ENCODE data around the gene IARS2.
A peak's percentile ranks its signal among the peaks of the same experiment; 100 is the strongest.
"Not testable (repeated sequence)": the region's sequence is repeated elsewhere in the genome, so short reads cannot be mapped to it uniquely, and the experiment has no call there.

IARS2 gene

GRCh38 chr1:220093361-220094015 is 444 bp upstream of the IARS2 start:
- Histone ChIP-seq H3K4me1 (peaks cover 0 to 18% (median 11%) of the 10 kb centered on the region in 4 donors), H3K4me3 (peak overlapping the region; percentile 72 to 87), H3K36me3 (peaks cover 13 to 20% (median 19%) of the 10 kb centered on the region in 3 donors), H3K27me3 (no peaks in the 10 kb centered on the region), H3K9me3 (no peaks in the 10 kb centered on the region), H3K27ac (peak overlapping the region; percentile 83 to 89)
- DNase-seq = no peak
- intact Hi-C loops (cut with DNase I; ENCODE audit: low total_unique reads) = loop anchor here (5.0 kb wide), 1 partner anchor 46 kb away; the partner anchor contains the start of gene EPRS1
- no peak for TF ChIP-seq CTCF (IDR thresholded peaks at IDR 0.05)

- peaks cover 56 to 79% (median 64%) of the 10 kb centered on the region in 3 donors for H3K36me3 ChIP-seq
- intact Hi-C loops (cut with DNase I; ENCODE audit: low total_unique reads) = no loop called here
- no peak overlapping the region for H3K27ac ChIP-seq
Measured at GRCh38 chr1:220099826-220100225, 5.9 kb downstream of the IARS2 start.

GRCh38 chr1:220110473-220110872 is 16.5 kb downstream of the IARS2 start:
- peaks cover 69 to 88% (median 70%) of the 10 kb centered on the region in 3 donors for H3K36me3 ChIP-seq
- DNase-seq; H3K9me3 ChIP-seq; H3K27me3 ChIP-seq; H3K27ac ChIP-seq; intact Hi-C loops (cut with DNase I; ENCODE audit: low total_unique reads); H3K4me3 ChIP-seq; H3K4me1 ChIP-seq: not testable (repeated sequence)

More at GRCh38 chr1:220099826-220100225, 5.9 kb downstream of the IARS2 start:
- H3K4me1 ChIP-seq = peaks cover 0 to 13% (median 10%) of the 10 kb centered on the region in 4 donors
- H3K9me3 ChIP-seq = no peaks in the 10 kb centered on the region
- DNase-seq = no peak
- H3K4me3 ChIP-seq = no peak overlapping the region
- no peak for TF ChIP-seq CTCF (IDR thresholded peaks at IDR 0.05)
- no peaks in the 10 kb centered on the region for H3K27me3 ChIP-seq

GRCh38 chr1:220112600-220112999 is 18.7 kb downstream of the IARS2 start:
- H3K4me3 ChIP-seq; H3K27ac ChIP-seq; H3K9me3 ChIP-seq; DNase-seq; H3K4me1 ChIP-seq; H3K27me3 ChIP-seq; intact Hi-C loops (cut with DNase I; ENCODE audit: low total_unique reads): not testable (repeated sequence)
- H3K36me3 ChIP-seq = peaks cover 53 to 88% (median 63%) of the 10 kb centered on the region in 3 donors

GRCh38 chr1:220113136-220113695 is 19.3 kb downstream of the IARS2 start:
- no peak overlapping the region for H3K27ac ChIP-seq

GRCh38 chr1:220119043-220119512 is 25.1 kb downstream of the IARS2 start:
- H3K36me3 ChIP-seq = peaks cover 15 to 33% (median 24%) of the 10 kb centered on the region in 3 donors
- H3K4me1 ChIP-seq = peaks cover 0 to 29% (median 7%) of the 10 kb centered on the region in 4 donors
- H3K4me3 ChIP-seq = no peak overlapping the region
- intact Hi-C loops (cut with DNase I; ENCODE audit: low total_unique reads) = no loop called here
- no peaks in the 10 kb centered on the region for H3K9me3 ChIP-seq
- H3K27ac ChIP-seq = peak overlapping the region; percentile 9 to 33
- no peaks in the 10 kb centered on the region for H3K27me3 ChIP-seq
- TF ChIP-seq CTCF (IDR thresholded peaks at IDR 0.05) = no peak
- no peak for DNase-seq

More at GRCh38 chr1:220113136-220113695, 19.3 kb downstream of the IARS2 start:
- no peaks in the 10 kb centered on the region for H3K27me3 ChIP-seq
- no peak for DNase-seq
- peaks cover 48 to 83% (median 59%) of the 10 kb centered on the region in 3 donors for H3K36me3 ChIP-seq
- intact Hi-C loops (cut with DNase I; ENCODE audit: low total_unique reads) = no loop called here
- H3K9me3 ChIP-seq = no peaks in the 10 kb centered on the region
- peak; percentile 23 to 46 for TF ChIP-seq CTCF (IDR thresholded peaks at IDR 0.05)
- H3K4me1 ChIP-seq = peaks cover 0 to 3% (median 0%) of the 10 kb centered on the region in 4 donors
- no peak overlapping the region for H3K4me3 ChIP-seq

All from tibial artery (tissue), 4 donors.